ENCODE measurements around the gene ASTE1. TPM values are rescaled to one million over a fixed set of nuclear protein-coding genes. Genes with fewer than 3 reads are reported as not detected.
A peak's percentile ranks its signal among the peaks of the same experiment; 100 is the strongest.
"Not testable (repeated sequence)": the region's sequence is repeated elsewhere in the genome, so short reads cannot be mapped to it uniquely, and the experiment has no call there.

Gene ASTE1, protein sequence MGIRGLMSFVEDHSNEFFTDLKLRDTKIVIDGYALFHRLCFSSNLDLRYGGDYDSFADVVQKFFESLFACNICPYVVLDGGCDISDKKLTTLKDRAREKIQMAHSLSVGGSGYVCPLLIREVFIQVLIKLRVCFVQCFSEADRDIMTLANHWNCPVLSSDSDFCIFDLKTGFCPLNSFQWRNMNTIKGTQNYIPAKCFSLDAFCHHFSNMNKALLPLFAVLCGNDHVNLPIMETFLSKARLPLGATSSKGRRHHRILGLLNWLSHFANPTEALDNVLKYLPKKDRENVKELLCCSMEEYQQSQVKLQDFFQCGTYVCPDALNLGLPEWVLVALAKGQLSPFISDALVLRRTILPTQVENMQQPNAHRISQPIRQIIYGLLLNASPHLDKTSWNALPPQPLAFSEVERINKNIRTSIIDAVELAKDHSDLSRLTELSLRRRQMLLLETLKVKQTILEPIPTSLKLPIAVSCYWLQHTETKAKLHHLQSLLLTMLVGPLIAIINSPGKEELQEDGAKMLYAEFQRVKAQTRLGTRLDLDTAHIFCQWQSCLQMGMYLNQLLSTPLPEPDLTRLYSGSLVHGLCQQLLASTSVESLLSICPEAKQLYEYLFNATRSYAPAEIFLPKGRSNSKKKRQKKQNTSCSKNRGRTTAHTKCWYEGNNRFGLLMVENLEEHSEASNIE
- 3.4 and 4.1 TPM in 2 replicates for total RNA-seq (2014; rRNA removed; shearing (Covaris generic))
- polyA plus RNA-seq (2014; cell fraction: nucleus; rRNA removed) = 3.0 and 3.4 TPM in 2 replicates

DNA sequence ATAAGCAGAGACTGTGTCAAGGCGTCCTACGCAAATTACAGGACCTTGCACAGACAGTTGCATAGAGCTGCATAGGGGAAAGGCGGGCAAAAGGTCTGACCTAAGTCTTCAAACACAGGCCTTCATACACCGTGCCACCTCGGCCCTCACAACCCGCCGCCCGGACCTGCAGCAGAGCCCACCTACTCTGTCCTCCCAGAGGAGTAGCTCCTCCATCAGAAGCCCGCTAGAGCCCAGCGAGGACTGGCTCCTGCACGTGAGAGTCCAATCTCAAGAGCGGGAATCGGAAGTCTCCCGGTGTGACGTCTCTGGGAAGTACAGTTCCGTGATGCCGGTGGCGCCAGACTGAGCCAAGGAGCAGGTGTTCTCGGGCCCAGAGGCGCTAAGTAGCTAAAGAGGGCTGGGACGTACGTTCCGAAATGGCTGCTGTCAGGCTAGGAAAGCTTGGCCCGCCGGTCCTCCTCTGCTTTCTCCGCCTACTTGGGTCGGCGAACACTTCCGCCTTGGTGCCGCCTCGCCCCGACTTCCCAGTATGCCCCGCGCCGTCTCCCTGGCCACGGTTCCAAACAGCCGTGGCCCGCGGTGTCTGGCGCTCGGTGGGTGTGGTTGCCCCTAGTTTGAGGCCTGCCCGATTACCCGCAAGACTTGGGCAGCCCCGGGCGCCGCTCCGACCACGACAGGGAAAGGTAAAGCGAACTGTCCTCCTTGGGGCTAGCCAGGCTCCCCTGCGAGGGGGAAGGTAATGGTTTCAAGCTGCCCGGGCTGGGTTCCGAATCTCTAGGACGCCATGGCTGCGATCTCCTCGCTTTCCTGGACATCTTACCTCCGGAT lies at the start of gene ASTE1, which contains the start of gene NEK11:
ASTE1 (minus strand) TSS at position 505 of the 831 bp plus-strand sequence. CDS start 1,519 bp downstream, outside the sequence.
NEK11 (plus strand) TSS at position 557 of the 831 bp plus-strand sequence. CDS start 2,832 bp downstream, outside the sequence.
- DNase-seq (ENCODE audit: extremely low read depth, low read depth) = peak; percentile 62

DNA sequence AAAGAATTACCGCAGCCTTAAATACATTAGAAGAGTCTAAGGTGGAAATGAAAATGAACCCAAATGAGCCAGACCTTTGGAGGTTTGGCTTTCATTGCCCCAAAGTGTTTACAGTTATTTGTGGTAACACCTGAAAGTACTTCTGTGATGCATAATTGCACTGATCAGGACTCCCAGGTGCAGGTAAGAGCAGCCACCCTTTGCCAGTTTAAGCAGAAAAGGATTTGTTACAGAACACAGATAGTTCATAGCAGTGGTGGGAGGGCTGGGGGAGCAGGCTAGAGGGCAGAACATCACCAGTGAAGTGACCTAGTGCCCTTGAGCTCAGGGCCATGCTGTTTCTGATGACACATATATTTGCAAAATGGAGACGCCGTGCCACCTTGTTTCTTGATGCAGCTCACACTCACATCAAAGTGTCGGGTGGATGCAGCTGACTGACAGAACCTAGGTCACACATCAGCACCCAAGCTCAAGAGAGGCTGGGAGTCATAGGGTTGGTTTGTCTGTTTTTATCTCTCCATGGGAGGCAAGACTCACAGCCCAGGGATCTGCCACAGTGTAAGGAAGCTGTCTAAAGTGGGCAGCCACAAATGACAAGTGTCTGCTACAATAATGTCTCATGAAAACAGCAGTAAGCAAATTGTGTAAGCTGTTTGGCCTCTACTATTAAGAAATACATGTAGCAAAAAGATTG lies 49.2 kb upstream of the ASTE1 start:
- DNase-seq (ENCODE audit: extremely low read depth, low read depth) = no peak

DNA sequence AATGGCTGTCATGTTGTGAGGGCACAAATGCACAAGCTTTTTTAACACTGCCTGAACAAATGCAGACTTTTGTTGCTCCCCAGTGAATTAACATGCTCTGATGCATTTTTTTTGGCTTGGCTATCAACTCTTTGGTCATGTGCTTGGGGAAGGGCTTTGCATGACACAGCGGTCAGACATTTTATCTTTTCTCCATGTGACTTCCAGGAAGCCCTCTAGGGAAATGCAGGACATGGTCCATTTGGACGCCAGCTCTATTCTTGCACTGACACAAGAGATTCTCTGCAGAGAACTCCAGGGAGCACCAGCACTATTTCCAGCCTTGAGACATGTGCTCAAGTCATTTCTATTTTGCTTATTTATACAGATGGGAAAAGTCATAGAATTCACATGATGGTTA lies 46.2 kb upstream of the ASTE1 start:
- DNase-seq (ENCODE audit: extremely low read depth, low read depth) = no peak

DNA sequence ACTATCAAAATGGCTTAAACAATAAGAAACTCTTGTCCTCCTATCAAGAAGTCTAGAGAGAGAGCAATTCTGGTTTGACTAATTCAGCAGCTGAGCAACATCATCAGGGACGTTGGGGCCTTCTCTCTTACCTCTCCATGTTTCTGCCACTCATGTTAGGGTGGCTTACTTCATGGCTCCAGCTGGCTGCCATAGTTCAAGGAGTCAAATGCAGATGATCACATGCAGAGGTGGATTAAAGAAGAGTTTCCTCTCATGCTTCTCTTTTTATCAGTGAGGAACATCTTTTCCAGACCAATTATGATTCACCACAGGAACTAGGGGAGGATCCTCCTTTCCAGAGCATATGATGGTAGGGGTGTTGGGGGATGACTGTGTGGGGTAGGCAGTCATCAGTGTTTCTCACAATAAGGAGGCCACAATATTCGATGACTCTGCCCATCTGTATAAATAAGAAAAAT lies 45.5 kb upstream of the ASTE1 start:
- DNase-seq (ENCODE audit: extremely low read depth, low read depth) = no peak

DNA sequence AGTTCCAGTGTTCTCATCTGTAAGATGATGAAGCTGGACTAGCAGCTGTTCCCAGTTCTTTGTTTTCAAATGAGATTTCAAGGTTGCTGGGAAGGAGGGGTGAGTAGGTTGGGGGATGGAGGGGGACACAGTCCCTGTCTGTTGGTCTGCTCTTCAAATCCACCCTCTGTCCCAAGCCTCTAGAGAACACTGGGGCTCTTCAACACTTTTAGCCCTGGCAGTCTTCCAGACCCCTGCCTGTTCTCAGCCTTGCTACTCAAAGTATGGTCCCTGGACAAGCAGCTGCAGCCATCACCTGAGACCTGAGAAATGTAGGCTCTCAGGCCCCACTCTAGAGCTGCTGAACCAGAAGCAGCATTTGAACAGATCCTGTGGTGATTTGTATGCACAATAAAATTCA lies 41.4 kb upstream of the ASTE1 start:
- no peak for DNase-seq (ENCODE audit: extremely low read depth, low read depth)

DNA sequence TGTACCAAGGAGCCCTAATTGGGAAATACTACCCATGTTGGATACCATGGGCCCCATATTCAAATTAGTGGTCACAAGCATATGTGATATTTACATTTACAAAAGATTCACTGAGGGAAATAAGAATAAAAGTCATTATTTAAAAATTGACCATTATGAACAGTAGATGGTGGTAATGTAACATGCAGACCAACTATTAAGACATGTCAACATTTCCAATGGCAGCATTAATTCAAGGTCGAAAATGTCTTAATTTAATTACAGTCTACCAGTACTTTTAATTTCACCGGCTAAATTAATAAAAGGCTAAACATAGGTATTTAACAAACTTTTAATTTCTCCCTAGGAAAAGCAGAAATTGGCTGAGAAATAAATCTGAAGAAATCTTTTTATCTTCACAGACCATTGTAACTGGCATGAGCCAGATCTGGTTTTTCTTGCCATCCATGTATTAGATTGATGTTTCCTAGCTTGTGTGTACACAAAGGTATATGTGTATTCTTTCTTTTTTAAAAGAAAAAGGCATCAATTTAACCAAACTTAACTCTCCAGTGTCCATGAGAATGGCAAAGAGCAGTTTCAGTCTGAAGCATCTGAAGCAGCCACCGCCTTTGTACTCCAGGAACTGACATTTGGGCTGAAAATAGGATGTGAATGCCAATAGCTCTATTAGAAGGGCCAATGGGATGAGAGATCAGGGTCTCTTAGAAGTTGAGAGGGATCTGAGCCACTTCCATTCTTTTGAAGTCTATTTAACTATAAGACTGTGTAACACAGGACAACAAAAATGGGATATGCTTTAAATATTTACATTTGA lies 26.6 kb upstream of the ASTE1 start:
- no peak for DNase-seq (ENCODE audit: extremely low read depth, low read depth)

DNA sequence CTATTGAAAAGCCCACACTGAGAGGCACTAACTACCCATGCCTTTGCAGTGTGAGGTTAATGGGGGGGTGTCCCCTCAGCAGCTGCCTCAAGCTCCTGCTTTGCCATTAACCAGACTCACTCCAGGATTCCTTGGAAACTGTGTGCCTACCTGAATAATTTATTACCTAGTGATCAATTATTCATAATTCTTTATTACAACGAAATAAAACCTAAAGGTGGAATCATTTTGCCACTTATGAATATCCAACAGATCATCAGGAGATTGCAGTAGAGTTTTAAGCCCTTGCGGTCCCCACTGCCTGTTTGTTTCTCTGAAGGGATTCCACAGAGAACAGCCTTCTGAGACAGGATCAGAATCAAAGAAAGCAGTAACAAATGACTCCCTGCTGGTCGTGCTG lies 23.4 kb upstream of the ASTE1 start:
- DNase-seq (ENCODE audit: extremely low read depth, low read depth) = no peak

DNA sequence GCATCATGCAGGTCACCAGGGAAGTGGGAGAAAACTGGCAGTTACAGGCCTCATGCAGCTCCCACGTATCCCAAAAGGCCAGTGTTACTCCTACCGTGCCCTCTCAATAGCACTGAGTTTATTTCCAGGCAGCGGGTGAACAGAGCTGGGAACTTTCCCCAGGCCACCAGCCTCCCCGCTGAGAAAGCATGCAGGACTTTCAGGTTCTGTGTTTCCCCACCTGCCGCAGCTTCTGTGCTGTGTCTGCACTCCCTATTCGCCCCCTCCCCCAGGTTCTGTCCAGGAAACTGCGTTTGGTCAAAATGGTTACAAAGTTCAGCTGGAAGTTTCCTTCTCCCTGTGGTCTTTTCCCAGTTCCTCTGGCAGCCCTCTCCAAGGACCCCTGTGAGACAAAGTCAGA lies 21.4 kb upstream of the ASTE1 start:
- DNase-seq (ENCODE audit: extremely low read depth, low read depth) = no peak

DNA sequence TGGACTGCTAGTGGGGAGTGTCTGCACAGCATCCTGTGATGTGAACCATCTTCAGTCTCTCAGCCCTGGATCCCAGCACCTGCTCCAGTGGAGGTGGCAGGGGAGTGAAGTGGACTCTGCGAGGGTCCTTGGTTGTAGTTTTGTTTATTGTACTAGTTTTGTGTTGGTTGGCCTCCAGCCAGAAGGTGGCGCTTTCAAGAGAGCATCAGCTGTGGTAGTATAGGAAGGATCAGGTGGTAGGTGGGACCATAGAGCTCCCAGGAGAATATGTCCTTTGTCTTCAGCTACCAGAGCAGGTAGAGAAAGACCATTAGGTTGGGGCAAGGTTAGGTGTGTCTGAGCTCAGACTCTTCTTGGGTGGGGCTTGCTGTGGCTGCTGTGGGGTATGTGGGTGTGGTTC lies 21.0 kb upstream of the ASTE1 start:
- DNase-seq (ENCODE audit: extremely low read depth, low read depth) = no peak

DNA sequence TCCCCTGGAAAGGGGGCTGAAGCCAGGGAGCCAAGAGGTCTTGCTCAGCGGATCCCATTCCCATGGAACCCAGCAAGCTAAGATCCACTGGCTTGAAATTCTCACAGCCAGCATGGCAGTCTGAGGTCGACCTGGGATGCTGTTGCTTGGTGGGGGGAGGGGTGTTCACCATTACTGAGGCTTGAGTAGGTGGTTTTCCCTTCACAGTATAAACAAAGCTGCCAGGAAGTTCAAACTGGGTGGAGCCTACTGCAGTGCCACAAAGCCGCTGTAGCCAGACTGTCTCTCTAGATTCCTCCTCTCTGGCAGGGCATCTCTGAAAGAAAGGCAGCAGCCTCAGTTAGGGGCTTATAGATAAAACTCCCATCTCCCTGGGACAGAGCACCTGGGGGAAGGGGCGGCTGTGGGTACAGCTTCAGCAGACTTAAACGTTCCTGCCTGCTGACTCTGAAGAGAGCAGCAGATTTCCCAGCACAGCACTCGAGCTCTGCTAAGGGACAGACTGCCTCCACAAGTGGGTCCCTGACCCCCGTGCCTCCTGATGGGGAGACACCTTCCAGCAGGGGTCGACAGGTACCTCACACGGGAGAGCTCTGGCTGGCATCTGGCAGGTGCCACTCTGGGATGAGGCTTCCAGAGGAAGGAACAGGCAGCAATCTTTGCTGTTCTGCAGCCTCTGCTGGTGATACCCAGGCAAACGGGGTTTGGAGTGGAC lies 15.8 kb upstream of the ASTE1 start:
- not testable (repeated sequence) for DNase-seq (ENCODE audit: extremely low read depth, low read depth)

DNA sequence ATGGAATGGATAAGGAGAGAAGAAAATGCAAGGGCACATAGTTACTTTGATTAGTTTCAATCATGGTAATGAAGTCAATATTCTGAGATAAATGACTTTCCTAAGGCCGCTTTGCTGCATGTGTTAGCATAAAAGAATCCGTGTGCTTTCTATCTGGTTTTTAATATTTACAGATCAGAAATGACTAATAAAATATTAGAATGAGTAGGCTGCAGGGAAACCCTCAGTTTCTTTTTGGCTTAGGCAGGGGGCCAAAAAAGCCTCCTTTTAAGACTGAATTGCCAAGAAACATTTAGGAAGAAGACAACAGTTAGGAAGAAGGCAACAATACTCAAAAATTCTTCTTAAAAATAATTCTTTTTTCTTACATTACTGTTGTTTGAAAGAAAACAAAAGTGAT lies 11.7 kb upstream of the ASTE1 start:
- DNase-seq (ENCODE audit: extremely low read depth, low read depth) = no peak

DNA sequence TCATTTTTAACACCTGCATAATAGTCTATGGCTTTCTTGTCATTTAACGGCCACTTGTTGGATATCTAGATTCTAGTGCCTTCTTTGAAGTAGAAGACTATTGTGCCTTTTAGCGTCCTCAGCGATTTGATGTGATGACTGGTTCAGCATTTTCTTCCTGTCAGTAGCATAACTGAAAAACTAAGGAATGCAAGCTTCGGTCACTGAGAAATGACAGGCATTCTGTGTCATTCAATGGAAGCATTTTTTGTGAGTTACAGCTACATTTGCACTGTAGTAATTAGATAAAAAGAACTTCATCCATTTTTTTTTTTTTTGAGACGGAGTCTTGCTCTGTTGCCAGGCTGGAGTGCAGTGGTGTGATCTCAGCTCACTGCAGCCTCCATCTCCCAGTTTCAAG lies 10.4 kb upstream of the ASTE1 start:
- no peak for DNase-seq (ENCODE audit: extremely low read depth, low read depth)

DNA sequence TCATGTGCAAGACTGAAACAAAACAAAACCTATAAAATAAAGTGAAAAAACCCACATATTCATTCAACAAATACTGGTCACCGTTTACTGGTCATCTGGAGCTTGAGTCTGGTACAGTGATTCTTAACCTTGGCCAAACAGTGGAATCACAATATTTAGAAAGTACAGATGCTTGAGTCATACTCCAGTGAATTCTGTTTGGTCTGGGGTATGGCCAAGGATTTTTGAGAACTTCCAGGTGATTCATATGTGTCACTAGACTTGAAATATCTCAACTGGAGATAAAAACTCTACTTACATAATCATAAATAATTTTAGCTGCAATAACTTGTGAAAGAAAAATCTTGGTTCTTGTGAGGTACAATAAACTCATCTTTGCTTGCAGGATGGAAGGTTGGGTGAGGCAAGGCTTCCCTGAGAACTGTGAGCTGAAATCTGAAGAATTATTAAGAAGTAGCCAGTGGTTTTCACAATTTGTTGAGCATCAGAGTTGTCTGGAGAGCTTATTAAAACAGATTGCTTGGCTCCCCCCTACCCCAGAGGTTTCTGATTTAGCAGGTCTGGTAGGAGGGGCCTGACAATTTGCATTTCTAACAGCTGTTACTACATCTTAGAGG lies 9.7 kb upstream of the ASTE1 start:
- DNase-seq (ENCODE audit: extremely low read depth, low read depth) = no peak

DNA sequence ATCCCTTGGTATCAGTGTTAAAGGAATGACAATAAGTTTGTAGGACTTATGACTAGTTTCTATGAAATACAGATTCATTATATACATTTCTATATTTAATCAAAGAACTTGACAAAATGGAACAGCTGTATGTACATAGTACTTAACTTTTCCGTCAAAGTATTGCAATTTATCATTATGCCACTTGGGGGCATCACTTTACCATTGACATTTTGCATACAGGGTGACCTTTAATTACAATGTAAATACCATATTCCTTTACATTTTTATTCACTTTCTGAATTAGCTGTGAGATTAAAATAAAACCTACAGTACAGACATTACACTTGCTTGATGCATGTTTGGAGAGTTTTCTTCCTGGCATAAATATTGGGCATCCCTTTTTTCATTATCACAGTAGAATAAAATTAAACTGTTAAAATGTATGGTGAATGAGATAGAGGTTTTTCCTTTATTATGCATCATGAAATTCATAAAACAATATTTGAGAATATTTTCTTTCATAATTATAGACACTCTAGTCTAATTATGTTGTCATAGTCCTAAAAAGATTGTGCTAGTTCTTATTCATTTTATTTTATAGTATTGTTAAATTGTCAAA lies 7.0 kb upstream of the ASTE1 start:
- DNase-seq (ENCODE audit: extremely low read depth, low read depth) = peak; percentile 43

DNA sequence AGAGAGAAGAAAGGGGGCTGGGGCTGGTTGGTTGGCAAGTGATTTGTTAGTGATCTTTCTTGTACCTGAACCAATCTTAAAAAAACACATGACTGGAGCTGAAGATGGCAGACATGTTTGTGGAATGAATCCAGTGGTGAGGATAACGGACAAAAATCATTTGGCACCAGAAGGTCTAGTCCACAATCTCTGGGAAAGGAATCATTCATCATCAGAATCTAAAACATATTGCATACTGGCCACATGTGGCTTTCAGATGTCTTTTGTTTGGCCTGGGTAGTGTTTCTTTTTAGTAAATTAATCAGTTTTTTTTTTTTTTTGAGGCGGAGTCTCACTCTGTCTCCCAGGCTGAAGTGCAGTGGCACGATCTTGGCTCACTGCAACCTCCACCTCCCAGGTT lies 5.0 kb upstream of the ASTE1 start:
- DNase-seq (ENCODE audit: extremely low read depth, low read depth) = no peak

DNA sequence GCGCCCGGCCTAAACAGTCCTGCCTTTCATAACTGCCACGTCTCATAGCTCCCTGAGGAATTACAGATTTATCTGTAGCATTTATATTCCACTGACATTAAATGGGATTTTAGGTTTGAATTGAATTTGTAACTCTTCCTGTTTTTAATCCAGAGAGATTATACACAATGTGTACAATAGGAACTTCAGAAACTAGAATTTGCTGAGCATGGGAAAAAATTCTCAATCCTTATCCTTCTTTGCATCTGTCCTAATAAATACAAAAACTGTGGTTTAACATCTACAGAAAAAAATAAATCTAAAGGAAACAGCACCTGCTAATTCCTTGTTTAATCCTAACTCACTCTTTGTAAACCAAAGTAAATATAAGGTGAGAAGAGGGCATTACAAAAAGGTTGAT lies 2.2 kb upstream of the ASTE1 start:
- no peak for DNase-seq (ENCODE audit: extremely low read depth, low read depth)

DNA sequence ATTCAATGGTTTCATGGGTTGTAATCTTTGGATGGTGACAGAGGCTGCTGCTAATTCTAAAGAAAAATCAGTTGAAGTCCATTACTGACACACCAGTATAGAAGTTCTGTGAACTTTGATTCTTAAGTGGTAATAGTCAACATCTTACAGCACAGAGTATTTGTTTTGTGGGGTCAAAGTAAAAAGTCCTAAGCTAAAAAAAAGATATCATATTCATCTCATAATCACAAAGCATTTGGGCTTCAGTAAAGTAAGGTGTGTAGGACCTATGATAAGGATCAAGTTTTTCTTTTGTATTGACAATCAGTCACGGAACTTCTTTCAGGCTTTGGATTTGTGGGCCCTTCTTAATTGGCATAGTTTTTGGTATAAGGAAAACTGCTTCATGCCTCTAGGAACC lies 1.1 kb downstream of the ASTE1 start:
- DNase-seq (ENCODE audit: extremely low read depth, low read depth) = no peak

DNA sequence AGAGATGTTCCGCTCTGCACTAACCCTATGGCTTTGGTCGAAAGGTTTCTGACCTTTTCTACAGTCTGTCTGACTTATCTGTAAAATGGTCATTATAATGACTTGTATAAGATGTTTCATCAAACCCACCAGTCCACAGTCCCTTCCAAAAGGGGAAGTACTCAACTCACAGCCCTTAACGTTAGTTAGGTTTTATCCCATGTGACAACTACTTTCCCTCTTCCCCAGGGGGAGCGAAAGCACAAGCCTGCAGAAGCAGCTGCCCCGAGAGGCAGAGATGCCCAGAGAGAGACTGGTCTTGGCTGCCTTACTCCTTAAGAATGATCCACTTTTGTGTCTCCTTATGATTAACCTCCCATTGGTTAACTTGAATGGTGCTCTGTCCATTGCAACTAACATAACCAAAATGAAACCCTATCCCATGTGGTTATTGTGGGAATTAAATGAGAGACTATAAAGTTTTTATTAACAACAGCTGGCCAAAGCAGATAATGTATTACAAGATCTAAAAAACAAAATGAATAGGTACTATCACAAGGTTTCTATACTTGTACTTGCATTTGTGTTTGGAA lies 6.4 kb downstream of the ASTE1 start:
- DNase-seq (ENCODE audit: extremely low read depth, low read depth) = no peak
